Fibroblast of skin of back (primary cell): Measurements from ENCODE around the gene SF3A2.

Experiments used
- DNase-seq: peaks from one replicate; pipeline ENCODE4 v3.0.0-alpha.2; 2013

SF3A2 gene

DNA sequence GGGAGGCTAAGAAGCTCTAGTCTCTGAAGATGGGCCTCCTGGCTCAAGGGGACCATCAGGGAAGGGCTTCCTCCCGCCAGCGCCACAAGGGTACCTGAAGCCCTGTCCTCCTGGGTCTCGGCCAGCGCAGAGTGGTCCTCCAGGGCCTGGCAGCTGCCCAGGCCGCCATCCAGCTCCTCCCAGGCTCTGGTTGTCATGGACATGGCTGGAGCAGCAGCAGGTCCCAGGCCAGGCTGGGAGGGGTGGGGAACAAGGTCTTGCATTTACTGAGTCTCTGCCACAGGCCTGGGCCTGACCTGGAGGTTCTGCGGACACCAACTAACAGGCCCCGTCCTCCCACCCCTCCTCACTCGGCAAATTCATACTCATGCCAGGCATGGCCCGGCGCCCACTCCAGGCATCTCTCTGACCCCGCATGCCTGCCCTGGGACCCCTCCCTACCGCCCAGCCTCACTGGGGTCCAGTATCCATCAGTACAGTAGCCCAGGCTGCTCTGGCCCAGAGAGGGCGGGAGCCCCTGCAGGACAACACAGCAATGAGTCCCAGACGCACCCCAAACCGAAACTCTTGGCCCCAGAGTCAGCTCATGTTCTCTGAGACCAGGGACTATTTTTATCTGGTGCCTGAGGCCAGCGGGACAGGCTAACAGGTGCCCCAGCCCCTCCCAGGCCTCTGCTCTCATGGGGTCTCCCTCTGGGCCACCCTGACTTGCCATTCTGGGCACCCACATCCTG, 18.7 kb downstream of the SF3A2 start:
- DNase-seq = no peak

DNA sequence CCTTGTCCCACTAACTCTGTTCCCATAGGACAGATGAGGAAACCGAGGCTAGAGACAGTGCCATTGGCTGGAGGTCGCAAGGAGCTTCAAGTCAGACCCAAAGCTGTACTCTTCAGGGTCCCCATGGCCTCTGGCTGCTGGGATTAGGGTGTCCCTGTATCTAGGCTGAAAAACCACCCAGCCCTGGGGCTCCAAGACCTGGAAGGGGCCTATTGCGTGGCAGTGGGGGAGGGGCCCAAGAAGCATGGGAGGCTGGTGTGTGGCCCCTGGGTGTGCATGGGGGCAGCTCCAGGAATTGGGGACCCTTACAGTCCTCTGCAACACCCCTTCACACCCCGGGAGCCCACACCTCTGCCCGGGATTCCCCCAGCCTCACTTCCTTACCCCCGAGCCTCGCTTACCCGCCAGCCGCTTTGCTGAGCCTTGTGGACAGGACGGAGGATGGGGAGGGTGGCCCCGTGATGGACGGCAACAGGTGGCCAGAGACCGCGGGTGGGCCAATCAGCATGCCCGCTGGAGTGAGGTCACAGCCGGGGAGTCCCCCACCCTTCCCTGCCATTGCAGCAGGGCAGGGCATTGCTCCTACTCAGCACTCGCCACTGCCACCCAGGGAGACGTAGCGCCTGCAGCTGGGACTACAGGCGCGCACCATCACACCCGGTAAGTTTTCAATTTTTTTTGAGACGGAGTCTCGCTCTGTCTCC, 19.5 kb downstream of the SF3A2 start, which contains the start of gene JSRP1:
Gene JSRP1, minus strand, starts transcription at position 436 of the 704 bp plus-strand sequence. CDS start 1,103 bp downstream, outside the sequence.
- DNase-seq = no peak

DNA sequence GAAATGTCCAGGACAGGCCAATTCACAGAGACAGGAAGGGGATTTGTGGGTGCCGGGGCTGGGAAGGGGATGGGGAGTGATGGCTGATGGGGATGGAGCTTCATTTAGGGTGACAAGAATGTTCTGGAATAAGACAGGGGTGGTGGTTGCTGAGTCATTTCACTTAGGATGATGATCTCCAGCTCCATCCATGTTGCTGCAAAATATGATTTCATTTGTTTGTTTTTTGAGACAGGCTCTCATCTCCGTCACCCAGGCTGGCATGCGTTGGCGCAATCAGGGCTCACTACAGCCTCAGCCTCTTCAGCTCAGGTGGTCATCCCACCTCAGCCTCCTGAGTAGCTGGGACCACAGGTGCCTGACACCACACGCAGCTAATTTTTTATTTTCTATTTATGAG, 22.7 kb downstream of the SF3A2 start:
- peak; percentile 54 for DNase-seq

DNA sequence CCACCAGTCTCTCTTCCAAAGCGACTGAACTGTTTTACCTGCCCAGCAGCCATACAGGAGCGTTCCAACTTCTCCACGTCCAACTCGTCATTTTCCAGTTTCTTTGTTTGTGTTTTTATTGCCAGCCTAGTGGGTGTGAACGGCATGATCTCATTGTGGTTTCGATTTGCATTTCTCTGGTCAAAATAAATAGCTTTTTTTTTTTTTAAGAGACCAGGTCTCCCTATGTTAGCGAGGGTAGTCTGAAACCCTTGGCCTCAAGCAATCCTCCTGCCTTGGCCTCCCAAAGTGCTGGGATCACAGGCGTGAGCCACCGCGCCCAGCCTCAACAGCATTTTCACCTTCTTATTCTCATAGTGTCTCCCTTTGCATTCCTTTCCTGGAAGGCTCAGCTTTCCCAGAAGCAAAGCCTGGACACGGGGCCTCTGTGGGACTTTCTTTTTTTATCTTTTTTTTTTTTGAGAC, 23.7 kb downstream of the SF3A2 start:
- no peak for DNase-seq

DNA sequence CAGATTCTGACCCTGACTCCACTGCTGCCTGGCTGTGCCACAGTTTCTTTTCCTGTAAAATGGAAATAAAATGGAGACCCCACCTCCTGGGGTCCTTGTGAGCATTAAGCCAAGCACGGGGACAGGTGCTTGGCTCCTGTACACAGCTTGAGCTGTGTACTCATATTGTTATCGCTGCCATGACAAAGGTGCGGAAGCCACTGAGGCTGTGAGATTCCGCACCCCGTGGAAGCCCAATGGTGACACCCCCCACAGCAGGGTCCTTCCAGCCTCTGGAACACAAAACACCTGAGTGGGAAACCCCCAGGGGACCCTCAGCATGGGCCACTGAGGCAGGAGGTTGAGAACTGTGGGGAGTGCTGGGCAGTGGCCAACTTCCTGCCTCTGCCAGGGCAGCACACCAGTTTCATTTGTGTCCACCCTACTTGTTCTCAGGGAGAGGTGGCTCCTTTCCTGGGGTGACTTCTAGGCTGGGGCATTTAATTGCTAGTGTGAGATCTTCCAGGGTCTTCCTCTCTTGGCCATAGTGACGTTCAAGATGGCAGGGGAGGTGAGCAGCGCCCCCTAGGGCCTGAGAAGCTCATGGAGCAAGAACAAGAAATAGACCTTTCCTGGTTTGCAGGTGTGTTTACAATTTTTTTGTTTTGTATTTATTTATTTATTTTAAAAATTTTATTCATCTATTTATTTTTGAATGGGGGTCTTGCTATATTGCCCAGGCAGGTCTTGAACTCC, 25.0 kb downstream of the SF3A2 start:
- DNase-seq = no peak

DNA sequence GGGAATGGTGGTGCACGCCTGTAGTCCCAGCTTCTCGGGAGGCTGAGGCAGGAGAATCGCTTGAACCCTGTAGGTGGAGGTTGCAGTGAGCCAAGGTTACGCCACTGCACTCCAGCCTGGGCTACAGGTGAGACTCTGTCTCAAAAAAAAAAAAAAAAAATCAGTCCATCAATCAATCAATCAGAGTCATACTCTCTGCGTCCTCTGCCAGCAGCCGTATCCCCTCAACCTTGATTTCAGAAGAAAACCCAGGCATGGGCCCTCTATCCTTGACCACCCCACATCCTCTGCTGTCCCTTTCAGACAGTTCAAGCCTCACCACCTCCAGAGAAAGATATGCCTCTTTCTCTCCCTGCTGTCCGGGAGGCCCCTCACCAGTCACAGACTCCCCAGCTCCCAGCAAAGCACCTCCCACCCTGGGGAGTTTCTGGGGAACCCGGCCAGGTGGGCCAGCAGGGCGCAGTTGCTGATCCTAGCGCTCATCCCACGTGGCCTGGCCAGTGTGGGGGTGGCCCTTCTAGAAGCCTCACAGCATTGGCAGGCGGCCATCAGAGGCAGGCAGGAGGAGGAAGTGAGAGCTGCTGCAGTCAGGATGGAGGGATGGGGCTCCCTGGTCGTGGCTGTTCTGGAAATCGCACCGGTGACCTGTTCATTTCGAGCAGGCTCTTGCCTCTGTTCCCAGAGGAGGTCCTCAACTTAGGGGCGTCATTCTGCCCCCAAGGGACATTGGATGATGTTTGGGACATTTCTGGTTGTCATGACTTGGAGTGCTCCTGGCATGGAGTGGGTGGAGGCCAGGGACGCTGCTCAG, 29.8 kb downstream of the SF3A2 start:
- peak; percentile 74 for DNase-seq

DNA sequence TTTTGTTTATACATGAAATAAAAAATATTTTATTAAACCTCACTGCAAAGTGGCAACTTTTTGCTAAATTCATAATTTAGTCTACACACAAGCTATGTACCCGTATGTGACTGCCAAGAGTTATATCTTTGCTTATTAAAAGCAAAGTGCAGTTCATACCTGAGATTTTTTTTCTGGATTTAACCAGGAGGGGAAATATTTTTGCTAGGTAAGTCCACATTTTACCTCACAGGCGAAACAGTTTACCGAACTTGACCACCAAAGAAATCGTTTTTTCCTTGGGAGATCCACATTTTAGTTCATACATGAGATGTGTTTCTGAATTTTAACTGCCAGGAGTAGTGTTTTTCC, 31.8 kb downstream of the SF3A2 start:
- no peak for DNase-seq

DNA sequence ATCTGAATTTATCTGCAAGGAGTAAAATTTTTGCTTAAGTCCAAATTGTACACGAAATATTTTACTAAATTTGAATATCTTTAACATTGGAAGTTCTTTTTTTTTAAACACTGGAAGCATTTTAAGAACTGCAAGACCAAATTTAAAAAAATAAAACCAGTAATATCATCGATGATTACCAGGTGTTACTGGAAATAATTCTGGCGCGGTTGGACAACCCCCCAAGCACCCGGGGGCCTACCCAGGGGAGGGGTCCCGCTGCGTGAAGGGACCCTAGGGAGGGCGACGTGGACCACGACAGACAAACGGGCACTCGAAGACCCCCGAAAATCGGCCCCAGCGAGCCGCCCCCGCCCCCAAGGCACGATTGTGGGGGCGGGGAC, 32.2 kb downstream of the SF3A2 start:
- DNase-seq = no peak

DNA sequence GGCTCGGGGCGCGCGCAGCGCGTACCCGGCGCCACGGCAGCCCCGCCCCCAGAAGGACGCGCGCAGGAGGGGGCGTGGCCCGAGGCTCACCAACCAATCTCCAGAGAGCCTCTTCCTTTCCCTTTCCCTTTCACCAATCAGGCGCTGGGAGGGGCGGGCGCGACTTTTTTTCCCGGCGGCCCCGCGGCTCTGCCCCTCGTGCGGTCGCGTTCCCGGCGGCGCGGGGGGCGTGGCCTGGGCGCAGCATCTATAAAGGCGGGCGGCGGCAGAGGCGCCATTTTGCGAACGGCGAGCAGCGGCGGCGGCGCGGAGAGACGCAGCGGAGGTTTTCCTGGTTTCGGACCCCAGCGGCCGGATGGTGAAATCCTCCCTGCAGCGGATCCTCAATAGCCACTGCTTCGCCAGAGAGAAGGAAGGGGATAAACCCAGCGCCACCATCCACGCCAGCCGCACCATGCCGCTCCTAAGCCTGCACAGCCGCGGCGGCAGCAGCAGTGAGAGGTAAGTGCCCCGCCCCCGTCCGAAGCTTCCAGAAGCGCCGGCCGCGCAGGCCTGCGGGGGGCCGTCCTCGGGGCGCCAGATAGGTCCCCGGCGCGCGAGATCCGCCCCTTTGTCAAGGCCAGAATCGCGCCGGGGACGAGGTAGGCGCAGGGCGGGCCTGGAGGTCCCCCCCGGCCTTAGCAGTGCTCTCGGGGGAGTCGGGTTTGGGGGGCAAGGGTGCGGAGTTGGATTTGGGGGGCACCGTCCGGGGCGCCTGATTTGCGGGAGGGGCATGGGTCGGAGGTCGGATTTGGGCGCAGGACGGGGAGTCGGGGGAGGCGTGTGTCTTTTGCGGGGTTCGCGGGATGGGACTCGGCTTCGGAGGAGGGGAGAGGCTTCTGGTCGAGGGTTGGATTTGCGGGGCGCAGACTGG, 32.9 kb downstream of the SF3A2 start:
- DNase-seq = peak; percentile 96

DNA sequence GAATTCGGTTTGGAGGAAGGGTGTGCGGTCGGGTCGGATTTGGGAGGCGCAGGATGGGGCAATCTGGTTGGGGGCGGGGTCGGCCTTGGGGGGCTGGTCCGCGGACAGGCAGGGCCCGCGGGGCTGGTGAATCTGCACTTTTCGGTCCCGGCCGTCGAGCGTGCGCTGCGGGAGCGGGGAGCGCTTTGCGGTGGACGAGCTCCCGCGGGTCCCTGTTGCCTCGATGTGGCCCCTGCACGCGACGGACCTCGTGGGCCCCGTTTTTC, 33.5 kb downstream of the SF3A2 start:
- DNase-seq = no peak

DNA sequence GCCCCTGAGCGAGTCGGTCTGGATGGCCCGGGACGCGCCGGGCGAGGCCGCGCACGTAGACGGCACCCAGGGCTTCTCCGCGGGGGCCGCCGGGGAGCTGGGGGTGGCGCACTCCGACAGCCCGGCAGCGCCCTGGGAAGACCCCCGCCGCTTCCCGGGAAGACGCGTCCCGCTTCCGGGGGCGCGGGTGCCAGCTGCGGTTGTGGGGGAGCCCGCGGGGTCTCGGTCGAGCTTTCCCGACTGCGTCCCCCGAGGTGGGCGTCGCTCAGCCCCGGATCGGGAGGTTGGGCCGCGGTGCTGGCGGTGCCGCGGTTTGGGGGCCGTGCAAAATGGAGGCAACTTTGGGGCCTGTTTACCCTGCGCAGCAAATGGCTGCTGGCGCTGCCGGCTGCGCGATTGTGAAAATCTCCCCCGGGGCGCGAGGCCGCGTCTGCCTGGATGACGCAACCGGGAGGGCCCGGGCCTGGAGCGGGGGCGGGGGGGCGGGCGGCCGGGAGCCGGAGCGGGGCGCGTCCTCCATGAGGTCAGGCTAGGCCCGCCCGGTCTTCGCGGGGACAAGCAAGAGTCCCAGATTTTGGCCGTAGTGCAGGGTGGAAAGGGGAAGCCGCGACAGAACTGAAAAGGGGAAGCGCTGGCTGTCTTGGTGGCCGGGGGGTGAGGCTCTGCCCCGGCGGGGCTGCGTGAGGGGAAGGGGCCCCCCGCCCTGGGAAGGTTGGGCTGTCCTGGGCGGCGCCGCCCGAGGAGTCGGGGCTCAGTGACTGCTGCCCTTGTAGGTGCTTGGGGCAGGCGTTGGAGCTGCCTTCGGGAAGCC, 34.0 kb downstream of the SF3A2 start:
- peak; percentile 83 for DNase-seq

DNA sequence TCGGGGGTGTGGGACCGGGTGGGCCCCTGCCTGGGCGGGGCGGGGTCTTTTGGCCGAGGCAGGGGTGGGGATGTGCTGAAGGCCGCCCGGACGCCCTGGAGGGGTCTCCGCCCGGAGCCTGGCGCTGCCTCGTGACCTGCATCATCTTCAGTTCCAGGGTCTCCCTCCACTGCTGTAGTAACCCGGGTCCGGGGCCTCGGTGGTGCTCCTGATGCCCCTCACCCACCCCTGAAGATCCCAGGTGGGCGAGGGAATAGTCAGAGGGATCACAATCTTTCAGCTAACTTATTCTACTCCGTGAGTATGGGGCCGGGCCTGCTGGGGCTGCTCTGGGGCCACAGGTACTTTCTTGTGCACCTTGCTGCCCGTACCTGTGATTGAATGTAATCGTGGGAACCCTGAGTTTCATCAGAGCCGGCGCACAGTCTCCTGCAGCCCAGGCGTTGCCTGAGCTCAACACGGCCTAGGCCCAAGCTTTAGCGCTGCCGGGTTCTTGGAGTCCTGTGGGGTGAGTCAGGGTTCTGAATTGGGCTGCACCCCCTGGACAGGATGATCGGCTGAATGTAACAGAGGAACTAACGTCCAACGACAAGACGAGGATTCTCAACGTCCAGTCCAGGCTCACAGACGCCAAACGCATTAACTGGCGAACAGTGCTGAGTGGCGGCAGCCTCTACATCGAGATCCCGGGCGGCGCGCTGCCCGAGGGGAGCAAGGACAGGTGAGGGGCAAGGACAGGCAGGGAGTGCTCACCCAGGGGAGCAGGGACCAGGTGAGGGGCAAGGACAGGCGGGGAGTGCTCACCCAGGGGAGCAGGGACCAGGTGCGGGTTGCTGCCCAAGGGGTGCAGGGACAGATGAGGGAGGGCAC, 34.8 kb downstream of the SF3A2 start:
- peak; percentile 68 for DNase-seq

DNA sequence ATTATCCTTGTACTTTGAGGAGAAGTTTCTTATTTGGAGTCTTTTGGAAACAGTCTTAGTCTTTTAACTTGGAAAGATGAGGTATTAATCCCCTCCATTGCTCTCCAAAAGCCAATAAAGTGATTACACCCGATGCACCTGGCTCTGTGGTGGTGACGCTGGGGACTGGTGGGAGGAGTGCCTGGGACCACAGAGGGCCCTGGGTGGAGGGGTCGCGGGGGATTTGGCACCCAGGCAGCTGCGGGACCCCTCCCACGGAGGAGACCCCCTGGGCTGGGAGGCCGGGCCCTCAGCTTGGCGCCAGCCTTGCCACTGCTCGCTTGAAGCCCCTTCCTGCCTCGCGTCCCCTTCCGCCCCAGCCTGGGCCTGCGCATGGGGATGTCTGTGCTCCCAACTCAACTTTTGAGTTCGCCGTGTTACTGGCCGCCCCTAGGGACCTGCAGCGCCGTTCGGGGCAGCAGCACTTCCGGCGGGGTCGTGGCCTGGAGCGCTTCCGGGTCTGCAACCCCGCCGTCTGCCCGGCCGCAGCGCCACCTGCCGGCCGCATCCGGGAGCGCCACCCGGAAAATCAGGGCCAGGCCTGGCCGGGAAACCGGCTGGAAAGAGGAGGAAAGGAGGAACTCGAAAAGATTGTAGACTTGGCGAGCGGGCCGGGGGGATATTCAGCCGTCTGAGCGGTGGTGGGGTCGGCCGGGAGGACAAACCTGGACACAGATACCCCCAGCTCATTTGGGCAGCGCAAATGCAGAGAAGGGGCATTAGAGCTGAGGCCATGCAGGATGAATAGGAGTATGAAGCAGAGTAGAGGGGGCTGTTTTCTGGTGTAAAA, 36.9 kb downstream of the SF3A2 start:
- peak; percentile 78 for DNase-seq

DNA sequence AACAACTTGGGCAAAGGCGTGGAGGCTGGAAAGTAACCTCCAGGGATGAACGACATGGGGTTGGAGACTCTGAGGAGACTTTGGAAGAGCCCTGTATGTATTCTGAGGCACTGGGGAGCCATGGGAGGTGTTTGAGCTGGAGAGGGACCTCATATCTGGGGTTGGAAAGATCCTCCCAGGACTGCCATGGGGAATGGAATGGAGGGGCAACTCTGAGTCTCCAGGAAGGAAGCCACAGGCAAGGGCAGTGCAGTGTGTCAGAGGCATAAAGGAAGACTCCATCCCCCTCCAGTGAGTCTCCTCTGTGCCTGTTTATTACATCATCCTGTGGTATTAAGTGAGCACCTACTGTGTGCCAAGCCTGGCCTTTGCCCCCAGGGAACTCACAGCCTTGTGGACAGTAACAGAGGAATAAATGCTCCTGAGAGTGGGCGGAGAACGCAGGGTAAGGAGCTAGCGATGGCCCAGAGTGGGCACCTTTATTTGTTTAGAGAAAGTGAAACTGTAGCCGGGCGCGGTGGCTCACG, 37.6 kb downstream of the SF3A2 start:
- no peak for DNase-seq

DNA sequence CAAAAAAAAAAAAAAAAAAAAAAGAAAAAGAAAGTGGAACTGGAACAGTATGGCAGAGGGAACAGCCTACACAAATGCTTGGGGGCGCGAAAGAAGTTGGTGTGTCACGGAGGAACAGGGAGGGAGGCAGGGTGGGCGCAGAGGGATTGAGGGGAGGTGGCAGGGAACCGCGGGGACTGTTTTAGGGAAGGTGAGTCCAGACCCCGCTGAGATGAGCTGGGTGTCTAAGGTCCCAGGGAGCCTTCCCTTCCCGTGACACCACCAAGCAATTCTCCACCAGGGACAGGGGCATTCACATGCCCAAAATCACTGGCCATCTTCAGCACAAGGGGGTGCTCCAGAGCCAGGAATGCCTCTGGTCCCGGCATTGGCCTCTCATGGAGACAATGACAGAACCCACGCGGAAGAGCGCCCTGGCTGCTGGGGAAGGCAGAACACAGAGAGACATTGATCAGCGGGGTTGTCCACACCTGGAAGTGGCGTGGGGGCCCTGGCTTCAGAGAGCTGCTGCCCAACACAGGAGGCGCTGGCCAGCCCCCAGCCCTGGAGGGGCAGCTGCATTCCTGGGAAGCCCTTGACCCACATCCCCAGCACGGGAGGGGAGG, 38.4 kb downstream of the SF3A2 start:
- peak; percentile 73 for DNase-seq

DNA sequence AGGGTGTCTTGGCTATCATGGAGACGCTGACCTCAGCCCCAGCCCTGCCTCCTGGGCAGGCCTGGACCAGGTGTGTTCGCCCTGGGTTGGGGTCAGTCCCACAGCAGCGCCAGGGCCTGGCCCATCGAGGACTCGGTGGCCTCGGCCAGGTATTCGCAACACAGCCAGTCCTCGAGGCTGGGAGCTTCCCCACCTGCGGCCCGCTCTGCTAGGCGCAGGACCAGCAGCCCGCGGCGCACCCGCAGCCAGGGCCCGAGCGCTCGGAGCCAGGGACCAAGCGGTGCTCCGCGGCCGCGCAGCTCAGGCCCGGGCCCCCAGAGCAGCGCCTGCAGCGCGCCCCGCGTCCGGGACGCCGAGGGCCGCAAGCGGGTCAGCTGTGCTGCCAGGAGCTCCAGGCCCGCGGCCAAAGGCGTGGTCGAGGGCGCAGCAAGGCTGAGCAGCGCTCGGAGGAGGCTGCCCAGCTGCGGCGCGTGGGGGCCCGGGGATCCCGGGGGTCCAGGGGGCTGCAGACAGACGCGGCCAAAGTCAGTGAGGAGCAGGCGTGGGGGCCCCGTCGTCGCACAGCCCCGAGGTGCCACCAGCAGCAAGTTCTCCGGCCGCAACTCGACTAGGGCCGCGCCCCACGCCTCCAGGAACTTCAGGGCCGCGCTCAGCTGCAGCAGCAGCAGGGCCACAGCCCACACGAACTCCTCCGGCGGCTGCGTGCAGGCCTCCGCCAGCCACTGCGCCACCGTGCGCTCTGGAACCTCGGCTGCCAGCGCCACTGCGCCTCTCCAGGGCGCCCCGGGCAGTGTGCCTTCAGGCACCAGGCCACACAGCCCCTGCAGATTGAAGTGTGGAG, 39.2 kb downstream of the SF3A2 start:
- DNase-seq = no peak

DNA sequence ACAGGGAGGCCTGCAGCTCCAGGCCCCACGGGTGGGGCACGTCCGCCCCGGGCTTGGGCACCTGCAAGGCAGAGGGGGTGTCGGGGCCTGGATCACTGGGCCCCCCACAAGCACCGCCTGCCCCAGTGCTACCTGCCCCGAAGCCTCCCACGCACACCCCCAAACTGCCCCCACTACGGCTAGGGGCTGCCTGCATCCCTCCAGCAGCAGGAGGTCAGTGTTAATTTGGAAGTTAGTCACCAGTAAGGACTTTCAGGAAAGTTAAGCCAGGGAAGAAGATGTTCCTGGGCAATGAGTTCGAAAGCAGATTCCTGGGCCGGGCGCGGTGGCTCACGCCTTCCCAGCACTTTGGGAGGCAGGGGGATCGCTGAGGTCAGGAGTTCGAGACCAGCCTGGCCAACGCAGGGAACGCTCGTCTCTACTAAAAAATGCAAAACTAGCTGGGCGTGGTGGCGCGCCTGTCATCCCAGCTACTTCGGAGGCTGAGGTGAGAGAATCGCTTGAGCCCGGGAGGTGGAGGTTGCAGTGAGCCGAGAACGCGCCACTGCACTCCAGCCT, 39.9 kb downstream of the SF3A2 start:
- DNase-seq = no peak
